Posterior cingulate gyrus (tissue), 11 donors: ENCODE data around the gene TLK2.

Experiments
- DNase-seq, 10 donors: peaks; one replicate each; pipeline versions ENCODE4 v3.0.0 to v3.0.0-alpha.2; 2020 to 2021; ENCODE audit warnings: mixed read lengths in 3 of 10
- intact Hi-C: fragments of 100-400 bp; cut with DNase I; formaldehyde crosslinking; loops from one replicate; pipeline ENCODE4 v1.15.1; 2023

Gene TLK2

GRCh38 chr17:62649570-62649969, 170.9 kb downstream of the TLK2 start:
- intact Hi-C loops, result no loop called here
- DNase-seq, result peak in 2 of 10 donors; percentile 9 to 15

- intact Hi-C loops, result no loop called here
- peak in 1 of 10 donors; percentile 13 for DNase-seq
Measured at GRCh38 chr17:62650587-62650986, 172.0 kb downstream of the TLK2 start.

- intact Hi-C loops, result no loop called here
- peak in 5 of 10 donors; percentile 13 to 87 (median 79) for DNase-seq
Measured at GRCh38 chr17:62652251-62653001, 173.8 kb downstream of the TLK2 start.

DNA sequence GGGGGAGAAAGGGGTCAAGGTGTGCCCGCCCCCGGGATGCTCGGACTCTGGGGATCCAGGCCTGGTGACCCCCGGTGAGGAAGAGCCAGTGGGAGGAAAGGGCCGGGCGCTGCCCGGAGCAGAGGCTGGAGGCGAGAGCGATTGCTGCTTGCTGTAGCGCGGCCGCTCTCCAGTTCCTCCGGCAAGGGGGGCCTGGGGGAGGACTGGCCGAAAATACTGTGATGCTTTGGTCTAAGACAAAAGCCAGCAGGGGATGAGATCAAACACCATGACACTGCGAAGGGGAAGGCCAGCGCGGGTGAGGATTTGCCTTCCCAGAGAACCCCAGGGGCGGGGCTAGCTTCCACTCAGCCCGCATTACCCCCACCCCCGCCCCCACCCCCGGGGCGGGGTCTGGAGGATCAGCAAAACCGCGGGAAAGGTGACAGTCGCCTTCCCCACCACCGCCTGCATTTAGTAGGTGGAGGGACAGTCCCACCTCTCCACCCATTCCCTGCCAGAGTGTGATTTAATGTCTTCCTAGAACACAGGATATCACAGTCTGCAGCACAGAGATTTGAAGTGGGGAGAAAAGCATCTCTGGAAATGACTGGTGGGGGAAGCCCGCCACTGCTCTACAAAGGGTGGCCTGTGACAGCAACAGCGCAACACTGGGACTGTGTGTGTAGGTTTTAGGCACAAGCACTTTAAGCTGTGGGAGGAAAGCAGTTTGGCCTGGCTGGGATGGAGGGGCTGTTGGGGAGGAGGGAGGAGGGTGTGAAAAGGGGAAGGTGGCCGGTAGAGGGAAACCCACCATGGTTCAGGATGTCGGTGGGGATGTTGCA, 174.6 kb downstream of the TLK2 start:
- peak in 8 of 10 donors; percentile 29 to 92 (median 54) for DNase-seq
- intact Hi-C loops, result no loop called here

- DNase-seq, result peak in 3 of 10 donors; percentile 14 to 73 (median 73)
- intact Hi-C loops, result no loop called here
Measured at GRCh38 chr17:62653826-62654761, 175.5 kb downstream of the TLK2 start.

DNA sequence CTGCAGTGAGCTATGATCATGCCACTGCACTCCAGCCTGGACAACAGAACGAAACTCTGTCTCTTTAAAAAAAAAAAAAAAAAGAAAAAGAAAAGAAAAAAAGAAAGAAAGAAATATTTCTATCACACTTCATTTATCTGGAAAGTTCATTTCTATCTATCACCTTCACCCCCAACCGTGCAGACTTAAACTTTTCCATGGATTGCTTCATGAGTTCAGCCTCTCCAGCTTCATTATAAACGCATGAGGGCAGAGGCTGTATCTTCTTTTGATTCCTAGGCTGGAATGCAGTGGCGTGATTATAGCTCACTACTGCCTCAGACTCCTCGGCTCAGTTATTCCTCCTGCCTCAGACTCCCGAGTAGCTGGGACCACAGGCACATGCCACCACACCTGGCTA, 177.0 kb downstream of the TLK2 start:
- intact Hi-C loops, result no loop called here
- DNase-seq, result no peak

DNA sequence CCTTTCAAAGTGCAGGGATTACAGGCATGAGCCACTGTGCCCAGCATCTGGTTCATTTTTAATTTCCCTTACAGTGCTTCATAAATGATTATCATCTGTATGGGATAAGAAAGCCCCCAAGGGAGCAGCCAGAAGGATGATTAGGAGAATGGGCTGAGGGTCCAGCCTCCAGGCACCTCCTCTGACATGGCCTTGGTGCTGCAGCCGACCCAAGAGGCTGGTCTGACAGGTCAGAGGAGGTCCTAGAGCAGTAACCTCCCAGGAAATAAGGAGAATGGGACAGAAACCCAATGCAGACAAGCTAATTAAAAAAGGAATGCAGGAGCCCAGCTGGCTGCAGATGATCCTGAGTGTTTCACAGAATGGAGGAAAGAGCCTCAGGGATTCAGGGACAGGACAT, 177.8 kb downstream of the TLK2 start:
- intact Hi-C loops, result no loop called here

GRCh38 chr17:62657145-62657665, 178.6 kb downstream of the TLK2 start:
- DNase-seq, result peak in 1 of 10 donors; percentile 21
- intact Hi-C loops, result no loop called here

More for the DNA sequence above, 177.8 kb downstream of the TLK2 start:
- DNase-seq, result peak in 2 of 10 donors; percentile 4 to 68

DNA sequence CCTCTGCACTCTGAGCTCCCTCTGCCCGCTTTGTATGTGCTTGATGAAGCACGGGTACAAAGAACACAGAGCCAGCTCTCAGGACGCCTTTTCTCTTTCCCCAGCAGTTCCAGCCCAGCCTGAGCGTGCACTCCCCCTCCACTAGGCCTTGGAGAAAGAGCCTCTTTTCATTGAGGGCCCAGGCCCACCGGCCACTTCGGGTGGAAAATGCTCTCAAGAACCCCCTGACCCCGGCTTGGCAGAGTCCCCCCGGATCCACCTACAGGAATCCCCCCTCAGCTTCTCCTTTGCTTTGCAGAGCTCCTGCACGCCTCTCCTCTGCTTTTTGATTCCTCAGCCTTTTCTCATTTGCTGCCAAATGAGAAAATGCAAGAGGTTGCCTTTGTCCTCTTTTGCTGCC, 179.1 kb downstream of the TLK2 start:
- DNase-seq, result peak in 2 of 10 donors; percentile 64 to 74
- intact Hi-C loops, result no loop called here

DNA sequence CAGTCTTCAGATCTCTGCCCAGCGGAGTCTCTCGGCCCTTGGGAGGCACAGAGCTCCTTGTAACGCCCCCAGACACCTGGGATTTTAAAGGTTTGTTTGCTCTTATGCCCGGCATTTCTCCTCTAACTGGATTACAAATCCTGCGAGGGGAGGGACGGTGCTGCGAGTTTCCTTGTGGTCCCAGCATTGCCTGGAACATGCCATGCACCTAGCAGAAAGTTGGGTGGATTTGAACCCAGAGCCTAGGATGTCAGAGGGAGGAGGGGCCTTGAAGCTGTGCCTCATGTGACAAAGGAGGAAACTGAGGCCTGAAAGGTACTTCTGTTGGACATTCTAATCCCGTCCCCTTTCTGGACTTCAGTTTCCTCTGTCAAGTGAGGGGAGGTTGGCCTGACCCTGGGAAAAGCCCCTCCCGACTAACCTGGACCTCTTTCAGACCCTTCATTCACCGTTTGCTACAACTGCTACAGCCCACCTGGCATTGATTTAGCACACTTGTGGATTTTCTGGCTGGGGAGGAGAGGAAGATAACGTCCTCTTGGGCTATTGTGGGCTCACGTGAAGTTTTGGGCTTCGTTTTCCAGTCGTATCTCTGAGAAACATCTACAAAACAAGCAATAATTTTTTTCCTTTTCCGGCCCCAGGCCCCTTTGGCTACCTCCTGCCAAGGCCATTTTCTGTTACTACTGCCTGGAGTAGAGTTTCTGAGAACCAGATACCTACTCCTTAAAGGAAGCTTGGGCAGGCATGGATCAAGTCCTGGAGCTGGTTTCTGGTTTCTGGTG, 179.7 kb downstream of the TLK2 start:
- DNase-seq, result peak in 2 of 10 donors; percentile 14 to 51
- intact Hi-C loops, result no loop called here

DNA sequence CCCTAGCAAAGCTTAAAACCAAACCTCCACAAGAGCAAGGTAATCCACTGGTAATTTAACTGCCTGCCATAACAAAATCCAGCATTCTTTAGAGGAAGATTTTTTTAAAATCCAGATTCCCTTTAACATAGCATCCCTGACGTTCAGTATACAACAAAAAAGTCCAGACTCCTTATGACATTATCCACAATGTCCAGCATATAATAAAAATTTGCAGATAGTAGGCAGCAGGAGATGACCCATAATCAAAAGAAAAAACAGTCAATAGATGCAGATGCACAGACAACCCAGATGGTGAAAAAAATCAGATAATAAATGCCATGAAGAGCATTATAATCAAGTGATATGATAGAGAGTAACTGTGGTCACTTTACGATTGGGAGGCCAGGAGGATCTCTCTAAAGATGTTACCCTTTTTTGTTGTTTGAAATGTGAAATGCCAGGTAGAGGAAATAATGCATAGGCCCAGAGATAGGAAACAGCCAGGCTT, 182.0 kb downstream of the TLK2 start:
- DNase-seq, result no peak
- intact Hi-C loops, result no loop called here

GRCh38 chr17:62661337-62661736, 182.7 kb downstream of the TLK2 start:
- intact Hi-C loops, result no loop called here
- no peak for DNase-seq

DNA sequence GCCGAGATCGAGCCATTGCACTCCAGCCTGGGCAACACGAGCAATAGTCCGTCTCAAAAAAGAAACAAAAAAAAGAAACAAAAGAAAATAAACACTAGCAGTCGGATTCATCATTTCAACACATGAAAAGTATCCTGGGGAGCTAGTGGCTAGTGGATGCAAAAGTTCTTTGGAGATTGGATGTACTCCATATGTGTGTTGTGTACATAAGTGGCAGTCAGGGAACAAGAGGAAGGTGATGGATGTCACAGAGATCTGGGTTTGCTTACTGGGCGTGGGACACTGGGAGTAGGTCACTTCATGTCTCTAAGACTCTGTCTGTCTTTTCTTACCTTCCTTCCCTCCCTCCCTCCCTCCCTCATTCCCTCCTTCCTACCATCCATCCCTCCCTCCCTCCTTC, 184.2 kb downstream of the TLK2 start:
- intact Hi-C loops, result no loop called here
- peak in 1 of 10 donors; percentile 9 for DNase-seq
